DOHH2 (cell line): Measurements from ENCODE around the gene PYGM.

Source experiments
- H3F3A ChIP-seq: fragments of 200-600 bp; sonication (generic), shearing (Covaris generic); 2 replicates; pipeline ENCODE4 v1.6.0; 2016; ENCODE audit warnings: antibody characterized with exemption, mild to moderate bottlenecking; ENCODE audit not compliant: control insufficient read depth, insufficient read depth
- H3K27ac ChIP-seq: fragments of 200-600 bp; sonication (generic); 2 replicates; pipeline ENCODE4 v1.5.1; 2014; ENCODE audit warnings: low read depth, mild to moderate bottlenecking, low read length, moderate library complexity
- H3K27me3 ChIP-seq: fragments of 200-600 bp; sonication (generic); 2 replicates; pipeline ENCODE4 v1.6.1; 2014; ENCODE audit warnings: mild to moderate bottlenecking, low read length, mixed read lengths; ENCODE audit not compliant: control insufficient read depth
- H3K36me3 ChIP-seq: fragments of 200-600 bp; sonication (generic); 2 replicates; pipeline ENCODE4 v1.6.1; 2014; ENCODE audit warnings: mild to moderate bottlenecking, low read length, moderate library complexity, mixed read lengths; ENCODE audit not compliant: control insufficient read depth
- H3K4me1 ChIP-seq: fragments of 200-600 bp; sonication (generic); 2 replicates; pipeline ENCODE4 v1.6.1; 2014; ENCODE audit warnings: mild to moderate bottlenecking, low read length, mixed read lengths; ENCODE audit not compliant: control insufficient read depth
- H3K4me2 ChIP-seq: fragments of 200-600 bp; sonication (generic); 2 replicates; pipeline ENCODE4 v1.6.0; 2014; ENCODE audit warnings: mild to moderate bottlenecking, low read length, moderate library complexity
- H3K4me3 ChIP-seq: fragments of 200-600 bp; sonication (generic); 2 replicates; pipeline ENCODE4 v1.5.1; 2014; ENCODE audit warnings: mild to moderate bottlenecking, low read length, mixed read lengths
- H3K79me2 ChIP-seq: fragments of 200-600 bp; sonication (generic); 2 replicates; pipeline ENCODE4 v1.6.1; 2014; ENCODE audit warnings: mild to moderate bottlenecking, low read length, mixed read lengths; ENCODE audit not compliant: control insufficient read depth
- H3K9me2 ChIP-seq: fragments of 200-600 bp; sonication (generic); replicated peaks from 2 replicates; pipeline ENCODE4 v1.6.1; 2014; ENCODE audit warnings: mild to moderate bottlenecking, low read length, mixed read lengths; ENCODE audit not compliant: control insufficient read depth
- H3K9me3 ChIP-seq: fragments of 200-600 bp; sonication (generic); 2 replicates; pipeline ENCODE4 v1.6.1; 2014; ENCODE audit warnings: antibody characterized with exemption, low read length, mixed read lengths; ENCODE audit not compliant: control insufficient read depth, insufficient read depth
- H4K20me1 ChIP-seq: fragments of 200-600 bp; sonication (generic); 2 replicates; pipeline ENCODE4 v1.6.0; 2014; ENCODE audit warnings: low read depth, mild to moderate bottlenecking, antibody characterized with exemption, low read length, moderate library complexity; ENCODE audit not compliant: control insufficient read depth, insufficient read depth
- CTCF ChIP-seq: fragments of 200-600 bp; sonication (generic); IDR thresholded peaks from one replicate; pipeline ENCODE4 v1.5.1; 2014; ENCODE audit warnings: antibody characterized with exemption, mild to moderate bottlenecking, low read depth, low read length; ENCODE audit not compliant: poor library complexity, severe bottlenecking
- EZH2phosphoT487 ChIP-seq: fragments of 200-600 bp; sonication (generic); IDR thresholded peaks from 2 replicates; pipeline ENCODE4 v1.6.1; 2017; ENCODE audit warnings: borderline replicate concordance, mild to moderate bottlenecking, antibody characterized with exemption, low read length, moderate library complexity, mixed read lengths

The PYGM gene

GRCh38 chr11:64726867-64727530 is 32.8 kb downstream of the PYGM start:
- Histone ChIP-seq H3K9me3 (no peaks in the 10 kb centered on the region), H3F3A (no peaks in the 10 kb centered on the region), H3K9me2 (no peaks in the 10 kb centered on the region), H3K27ac (no peak overlapping the region), H3K4me2 (no peak overlapping the region), H3K27me3 (peaks cover 6% of the 10 kb centered on the region), H3K4me3 (no peak overlapping the region), H3K4me1 (peaks cover 13% of the 10 kb centered on the region), H3K36me3 (peaks cover 20% of the 10 kb centered on the region), H3K79me2 (no peaks in the 10 kb centered on the region), H4K20me1 (no peaks in the 10 kb centered on the region)
- no peak for TF ChIP-seq CTCF
- TF ChIP-seq EZH2phosphoT487 = no peak

- Histone ChIP-seq H3K4me2 (no peak overlapping the region), H4K20me1 (no peaks in the 10 kb centered on the region), H3K79me2 (no peaks in the 10 kb centered on the region), H3K27me3 (peaks cover 14% of the 10 kb centered on the region), H3K36me3 (peaks cover 13% of the 10 kb centered on the region), H3K4me3 (no peak overlapping the region), H3K9me2 (no peaks in the 10 kb centered on the region), H3K27ac (no peak overlapping the region), H3K4me1 (peaks cover 13% of the 10 kb centered on the region), H3K9me3 (no peaks in the 10 kb centered on the region), H3F3A (no peaks in the 10 kb centered on the region)
- TF ChIP-seq CTCF = no peak
- TF ChIP-seq EZH2phosphoT487 = no peak
Observed at GRCh38 chr11:64726211-64726641, 33.5 kb downstream of the PYGM start.

- Histone ChIP-seq H4K20me1 (no peaks in the 10 kb centered on the region), H3K9me2 (no peaks in the 10 kb centered on the region), H3K4me2 (no peak overlapping the region), H3F3A (no peaks in the 10 kb centered on the region), H3K27ac (no peak overlapping the region), H3K27me3 (peaks cover 26% of the 10 kb centered on the region), H3K36me3 (peaks cover 4% of the 10 kb centered on the region), H3K4me3 (no peak overlapping the region), H3K4me1 (peaks cover 13% of the 10 kb centered on the region), H3K79me2 (no peaks in the 10 kb centered on the region), H3K9me3 (no peaks in the 10 kb centered on the region)
- no peak for TF ChIP-seq CTCF
- no peak for TF ChIP-seq EZH2phosphoT487
Observed at GRCh38 chr11:64724863-64725532, 34.8 kb downstream of the PYGM start.
